GM21717 (cell line): ENCODE measurements around the gene UGT1A10.
"Not testable (repeated sequence)": the region's sequence is repeated elsewhere in the genome, so short reads cannot be mapped to it uniquely, and the experiment has no call there.

Source experiments
- ATAC-seq: cut with Tn5 transposase; IDR thresholded peaks from one replicate; pipeline ENCODE4 v1.9.1; 2021; ENCODE audit warnings: mild to moderate bottlenecking, moderate library complexity; ENCODE audit not compliant: unreplicated experiment

The UGT1A10 gene

DNA sequence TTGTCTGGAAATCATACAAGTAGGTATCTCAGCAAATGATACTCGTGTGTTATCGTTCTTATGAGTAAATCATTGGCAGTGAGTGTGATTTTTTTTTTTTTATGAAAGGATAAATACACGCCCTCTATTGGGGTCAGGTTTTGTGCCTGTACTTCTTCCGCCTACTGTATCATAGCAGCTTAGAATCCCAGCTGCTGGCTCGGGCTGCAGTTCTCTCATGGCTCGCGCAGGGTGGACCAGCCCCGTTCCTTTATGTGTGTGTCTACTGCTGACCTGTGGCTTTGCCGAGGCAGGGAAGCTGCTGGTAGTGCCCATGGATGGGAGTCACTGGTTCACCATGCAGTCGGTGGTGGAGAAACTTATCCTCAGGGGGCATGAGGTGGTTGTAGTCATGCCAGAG is at the start of gene UGT1A10:
Gene UGT1A10 (plus strand): TSS at position 143 of the 400 bp plus-strand sequence. CDS start 75 bp downstream, at position 218.
- not testable (repeated sequence) for ATAC-seq

DNA sequence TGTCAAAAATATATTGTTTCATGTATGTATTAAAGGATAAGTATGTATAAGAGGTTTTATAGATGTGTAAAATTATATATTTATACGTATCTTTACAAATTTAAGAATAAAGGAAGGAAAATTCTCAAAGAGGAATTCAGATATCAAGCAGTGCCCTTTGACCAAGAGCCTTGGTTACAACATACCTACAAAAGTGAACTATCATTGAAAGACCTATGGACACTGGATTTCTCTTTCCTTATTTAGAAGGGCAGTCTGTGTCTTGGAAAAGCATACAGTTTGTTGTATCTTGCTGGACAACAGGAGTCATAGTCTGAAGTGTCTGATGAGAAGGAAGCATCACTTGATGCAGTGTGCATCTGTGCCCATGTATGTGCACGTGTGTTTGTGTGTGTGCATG is 47.8 kb upstream of the UGT1A10 start:
- no peak for ATAC-seq

DNA sequence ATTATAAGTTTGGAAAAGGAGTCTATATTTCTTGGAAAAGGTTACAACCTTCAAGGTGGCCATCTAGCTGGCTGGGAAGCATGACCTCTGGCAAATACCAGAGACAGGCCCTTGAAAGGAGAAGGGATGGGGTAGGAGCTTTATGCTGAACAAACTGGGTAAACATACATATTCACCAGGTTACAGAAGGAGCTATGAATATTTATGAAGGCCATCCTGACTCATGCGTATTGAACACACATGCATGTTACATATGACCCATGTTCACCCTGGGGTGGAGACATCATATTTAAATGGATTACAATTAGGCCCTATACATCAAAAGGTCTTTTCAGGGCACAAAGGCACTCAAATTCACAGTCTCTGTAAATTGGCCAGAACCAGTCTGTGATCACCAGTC is 43.5 kb upstream of the UGT1A10 start:
- ATAC-seq = not testable (repeated sequence)

DNA sequence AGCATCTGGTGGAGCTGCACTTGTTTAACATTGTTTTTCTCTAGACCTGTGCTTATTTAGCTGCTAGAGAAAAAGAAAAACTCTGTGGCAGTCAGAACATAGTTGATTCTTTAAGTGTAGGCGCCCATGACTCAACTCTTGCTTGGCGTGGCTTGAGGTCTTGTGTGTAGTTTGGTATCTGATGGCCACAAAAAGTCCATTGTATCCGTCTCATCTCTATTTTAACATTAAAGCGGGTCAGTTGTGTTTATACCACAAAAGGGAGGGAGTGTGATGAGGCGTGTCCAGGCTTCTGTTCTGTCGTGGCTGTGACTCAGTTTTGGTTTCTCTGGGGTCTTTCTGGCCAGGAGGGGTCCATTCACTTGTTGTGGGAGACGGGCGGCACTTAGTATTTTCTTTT is 43.0 kb upstream of the UGT1A10 start:
- ATAC-seq = no peak

DNA sequence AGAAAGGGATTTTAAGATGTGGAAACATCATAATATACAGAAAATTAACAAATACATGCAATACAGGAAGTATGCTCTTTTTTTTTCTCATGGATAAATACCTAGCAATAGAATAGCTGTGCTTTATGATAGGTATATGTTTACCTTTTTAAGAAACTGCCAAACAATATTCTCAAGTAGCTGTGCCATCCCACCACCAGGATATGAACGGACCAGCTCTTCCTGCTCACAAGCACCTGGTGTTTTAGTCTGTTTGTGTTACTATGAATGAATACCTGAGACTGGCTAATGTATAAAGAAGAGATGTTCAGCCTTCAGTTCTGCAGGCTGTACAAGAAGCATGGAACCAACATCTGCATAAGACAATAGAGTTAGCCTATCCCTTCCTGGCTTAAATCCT is 38.7 kb upstream of the UGT1A10 start:
- no peak for ATAC-seq

DNA sequence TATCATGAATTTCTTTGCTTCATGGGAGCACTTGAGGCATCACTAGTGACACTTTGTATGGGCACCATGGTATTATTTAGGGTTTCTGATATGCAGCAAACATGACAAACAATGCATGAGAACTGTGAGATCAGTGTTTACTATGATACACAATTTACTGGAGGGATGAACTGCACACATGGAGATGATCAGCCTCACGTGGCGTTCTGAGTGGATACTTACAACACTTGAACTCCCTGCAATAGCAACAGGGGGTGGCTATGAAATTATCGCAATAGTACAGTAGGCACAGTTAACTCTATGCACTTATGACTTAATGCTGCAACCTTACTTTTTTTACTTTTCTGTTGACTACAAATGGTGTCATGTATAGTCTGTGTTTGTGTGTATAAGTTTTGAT is 37.3 kb upstream of the UGT1A10 start:
- no peak for ATAC-seq

DNA sequence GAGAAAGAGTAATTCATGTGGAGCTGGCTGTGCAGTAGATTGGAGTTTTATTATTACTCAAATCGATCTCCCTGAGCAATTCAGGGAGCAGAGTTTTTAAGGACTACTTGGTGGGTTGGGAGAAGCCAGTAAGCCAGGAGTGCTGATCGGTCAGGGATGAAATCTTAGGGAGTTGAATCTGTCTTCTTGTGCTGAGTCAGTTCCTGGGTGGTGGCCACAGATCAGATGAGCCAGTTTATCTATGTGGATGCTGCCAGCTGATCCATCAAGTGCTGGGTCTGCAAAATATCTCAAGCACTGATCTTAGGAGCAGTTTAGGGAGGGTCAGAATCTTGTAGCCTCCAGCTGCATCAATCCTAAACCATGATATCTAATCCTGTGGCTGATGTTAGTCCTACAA is 35.9 kb upstream of the UGT1A10 start:
- ATAC-seq = no peak

DNA sequence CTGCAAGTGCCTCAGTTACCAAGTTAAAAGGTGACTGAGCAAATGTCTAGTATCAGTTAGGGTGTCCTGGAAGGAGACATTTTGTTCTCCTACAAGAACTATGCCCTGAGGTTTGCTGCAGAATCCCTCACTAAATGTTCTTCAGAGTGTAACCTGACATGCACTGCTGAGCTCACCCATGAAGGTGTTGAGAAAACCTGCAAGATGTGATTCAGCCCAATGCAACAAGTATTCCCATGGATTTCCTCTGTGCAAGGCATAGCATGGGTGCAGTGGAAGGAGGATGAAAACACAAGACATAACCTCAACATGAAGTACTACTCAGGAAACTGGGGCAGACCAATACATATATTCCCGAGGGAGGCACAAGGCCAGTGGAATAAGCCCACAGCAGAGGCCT is 34.2 kb upstream of the UGT1A10 start:
- no peak for ATAC-seq

DNA sequence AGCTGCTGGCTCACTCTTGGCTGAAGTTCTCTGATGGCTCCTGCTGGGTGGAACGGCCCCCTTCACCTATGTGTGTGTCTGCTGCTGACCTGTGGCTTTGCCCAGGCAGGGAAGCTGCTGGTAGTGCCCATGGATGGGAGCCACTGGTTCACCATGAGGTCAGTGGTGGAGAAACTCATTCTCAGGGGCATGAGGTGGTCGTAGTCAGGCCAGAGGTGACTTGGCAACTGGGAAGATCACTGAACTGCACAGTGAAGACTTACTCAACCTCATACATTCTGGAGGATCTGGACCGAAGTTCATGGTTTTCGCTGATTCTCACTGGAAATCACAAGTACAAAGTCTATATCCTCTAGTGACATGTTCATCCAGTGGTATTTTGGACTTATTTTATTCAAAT is 32.7 kb upstream of the UGT1A10 start:
- ATAC-seq = no peak

DNA sequence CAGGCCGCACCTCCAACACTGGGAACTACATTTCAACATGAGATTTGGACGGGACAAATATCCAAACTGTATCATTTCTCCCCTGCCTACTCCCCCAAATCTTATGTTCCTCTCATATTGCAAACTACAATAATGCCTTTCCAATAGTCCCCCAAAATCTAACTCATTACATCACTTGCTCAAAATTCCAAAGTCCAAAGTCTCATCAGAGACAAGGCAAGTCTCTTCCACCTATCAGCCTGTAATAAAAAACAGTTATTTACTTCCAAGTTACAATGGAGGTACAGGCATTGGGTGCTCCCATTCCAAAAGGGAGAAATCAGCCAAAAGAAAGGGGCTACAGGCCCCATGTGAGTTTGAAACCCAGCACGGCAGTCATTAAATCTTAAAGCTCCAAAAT is 31.4 kb upstream of the UGT1A10 start:
- no peak for ATAC-seq

DNA sequence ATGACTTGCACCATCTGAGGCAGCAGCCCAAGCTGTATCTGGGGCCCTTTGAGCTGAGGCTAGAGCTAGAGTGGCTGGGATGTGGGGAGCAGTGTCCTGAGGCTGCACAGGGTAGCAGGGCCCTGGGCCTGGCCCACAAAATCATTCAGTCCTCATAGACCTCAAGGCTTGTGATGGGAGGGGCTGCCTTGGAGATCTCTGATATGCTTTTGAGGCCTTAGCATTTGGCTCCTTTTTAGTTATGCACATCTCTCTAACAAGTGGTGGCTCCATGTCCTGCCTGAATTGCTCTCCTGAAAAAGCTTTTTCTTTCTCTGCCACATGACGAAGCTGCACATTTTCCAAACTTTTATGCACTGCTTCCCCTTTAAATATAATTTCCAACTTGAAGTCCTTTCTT is 30.6 kb upstream of the UGT1A10 start:
- ATAC-seq = no peak

DNA sequence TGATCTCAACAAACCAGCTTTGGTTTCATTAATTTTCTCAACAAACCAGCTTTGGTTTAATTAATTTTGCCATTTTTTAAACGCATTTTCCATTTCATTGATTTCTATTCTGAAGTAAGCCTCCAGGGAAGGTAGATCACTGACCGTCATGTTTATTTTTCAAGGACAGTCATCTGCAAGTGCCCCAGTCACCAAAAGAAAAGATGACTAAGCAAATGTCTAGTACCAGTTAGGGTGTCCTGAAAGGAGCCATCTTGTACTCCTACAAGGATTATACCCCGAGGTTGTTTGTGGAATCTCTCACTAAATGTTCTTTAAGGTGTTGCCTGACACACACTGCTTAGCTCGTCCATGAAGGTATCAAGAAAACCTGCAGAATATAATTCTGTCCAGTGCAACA is 25.0 kb upstream of the UGT1A10 start:
- ATAC-seq = no peak

DNA sequence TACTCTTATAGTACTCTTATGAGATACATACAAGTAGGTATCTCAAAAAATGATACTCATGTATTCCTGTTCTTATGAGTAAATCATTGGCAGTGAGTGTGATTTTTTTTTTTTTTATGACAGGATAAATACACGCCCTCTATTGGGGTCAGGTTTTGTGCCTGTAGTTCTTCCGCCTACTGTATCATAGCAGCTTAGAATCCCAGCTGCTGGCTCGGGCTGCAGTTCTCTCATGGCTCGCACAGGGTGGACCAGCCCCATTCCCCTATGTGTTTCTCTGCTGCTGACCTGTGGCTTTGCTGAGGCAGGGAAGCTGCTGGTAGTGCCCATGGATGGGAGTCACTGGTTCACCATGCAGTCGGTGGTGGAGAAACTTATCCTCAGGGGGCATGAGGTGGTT is 18.8 kb upstream of the UGT1A10 start, which contains the start of gene UGT1A8:
Gene UGT1A8 (plus strand): TSS at position 158 of the 400 bp plus-strand sequence. CDS start 75 bp downstream, at position 233.
- not testable (repeated sequence) for ATAC-seq

DNA sequence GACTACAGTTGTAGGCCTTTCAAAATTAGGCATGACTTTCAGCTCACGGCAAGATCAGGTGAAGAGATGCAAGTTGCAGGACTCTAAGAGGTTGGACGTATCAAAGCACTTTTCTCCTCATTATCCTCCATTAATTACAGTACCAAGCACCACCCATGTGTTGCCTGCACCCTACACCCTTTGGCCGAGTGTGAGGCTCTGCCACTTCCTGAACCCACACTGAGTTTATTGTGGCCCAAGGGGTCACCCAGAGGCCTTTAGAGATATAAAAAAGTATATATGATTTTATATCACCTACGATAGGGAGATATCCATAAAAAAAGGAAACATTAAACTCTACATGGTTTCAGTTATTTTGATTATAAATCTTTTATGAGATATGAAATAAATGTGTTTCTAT is 16.0 kb upstream of the UGT1A10 start:
- ATAC-seq = no peak

DNA sequence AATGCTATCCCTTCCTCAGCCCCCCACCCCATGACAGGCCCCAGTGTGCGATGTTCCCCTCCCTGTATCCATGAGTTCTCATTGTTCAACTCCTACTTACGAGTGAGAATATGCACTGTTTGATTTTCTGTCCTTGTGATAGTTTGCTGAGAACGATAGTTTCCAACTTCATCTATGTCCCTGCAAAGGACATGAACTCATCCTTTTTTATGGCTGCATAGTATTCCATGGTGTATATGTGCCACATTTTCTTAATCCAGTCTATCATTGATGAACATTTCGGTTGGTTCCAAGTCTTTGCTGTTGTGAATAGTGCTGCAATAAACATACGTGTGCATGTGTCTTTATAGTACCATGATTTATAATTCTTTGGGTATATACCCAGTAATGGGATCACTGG is 14.4 kb upstream of the UGT1A10 start:
- not testable (repeated sequence) for ATAC-seq

DNA sequence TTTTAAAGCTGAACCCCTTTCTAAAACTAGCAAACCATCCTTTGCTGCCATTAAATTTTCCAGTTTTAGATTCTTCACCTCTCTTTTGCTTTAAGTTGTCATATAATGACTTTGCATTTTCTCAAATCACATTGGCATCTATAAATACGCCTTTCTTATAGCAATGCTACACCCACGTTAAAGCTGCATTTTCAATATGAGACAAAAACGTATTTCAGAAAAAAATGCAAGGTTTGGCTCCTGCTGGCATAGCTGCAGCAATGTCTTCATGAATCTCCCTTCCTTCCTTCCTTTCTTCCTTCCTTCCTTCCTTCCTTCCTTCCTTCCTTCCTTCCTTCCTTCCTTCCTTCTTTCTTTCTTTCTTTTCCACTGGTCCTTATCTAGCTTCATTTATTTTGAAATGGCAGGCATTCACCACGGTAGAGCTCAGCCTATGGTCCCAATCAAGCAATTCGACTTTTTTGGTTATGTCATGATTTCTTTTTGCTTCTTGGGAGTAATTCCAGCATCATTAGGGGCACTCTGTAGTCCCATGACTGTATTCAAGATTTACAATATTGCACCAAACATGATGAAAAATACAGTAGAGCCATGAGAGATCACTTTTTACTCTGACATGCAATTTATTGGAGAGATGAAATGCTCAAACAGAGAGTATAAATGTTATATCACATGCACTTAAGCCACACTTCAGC is 8.8 kb upstream of the UGT1A10 start:
- no peak for ATAC-seq

DNA sequence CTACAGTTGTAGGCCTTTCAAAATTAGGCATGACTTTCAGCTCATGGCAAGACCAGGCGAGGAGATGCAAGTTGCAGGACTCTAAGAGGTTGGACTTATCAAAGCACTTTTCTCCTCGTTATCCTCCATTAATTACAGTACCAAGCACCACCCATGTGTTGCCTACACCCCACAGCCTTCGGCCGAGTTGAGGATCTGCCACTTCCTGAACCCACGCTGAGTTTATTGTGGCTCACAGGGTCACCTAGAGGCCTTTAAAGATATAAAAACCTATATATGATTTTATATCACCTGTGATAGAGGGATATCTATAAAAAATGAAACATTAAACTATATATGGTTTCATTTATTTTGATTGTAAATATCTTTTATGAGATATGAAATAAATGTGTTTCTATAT is 2.6 kb downstream of the UGT1A10 start:
- ATAC-seq = no peak

DNA sequence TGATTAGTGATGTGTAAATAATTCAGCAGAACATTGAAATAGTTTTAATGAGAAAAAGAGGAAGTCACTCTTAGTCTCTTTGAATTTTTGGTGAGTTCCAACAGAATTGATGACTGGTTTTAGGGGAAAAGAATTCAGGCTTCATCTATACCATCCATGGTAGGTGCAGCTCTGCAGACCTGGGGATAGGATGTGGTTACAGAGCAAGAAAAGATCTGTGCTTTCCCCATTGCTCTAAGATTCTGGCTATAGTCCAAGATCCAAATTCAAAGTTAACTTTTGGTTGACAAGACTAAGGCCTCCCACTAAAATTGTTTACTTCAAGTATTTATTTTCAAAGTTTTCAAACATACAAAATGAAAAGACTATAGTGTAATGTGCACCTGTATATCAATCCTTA is 3.6 kb downstream of the UGT1A10 start:
- no peak for ATAC-seq

DNA sequence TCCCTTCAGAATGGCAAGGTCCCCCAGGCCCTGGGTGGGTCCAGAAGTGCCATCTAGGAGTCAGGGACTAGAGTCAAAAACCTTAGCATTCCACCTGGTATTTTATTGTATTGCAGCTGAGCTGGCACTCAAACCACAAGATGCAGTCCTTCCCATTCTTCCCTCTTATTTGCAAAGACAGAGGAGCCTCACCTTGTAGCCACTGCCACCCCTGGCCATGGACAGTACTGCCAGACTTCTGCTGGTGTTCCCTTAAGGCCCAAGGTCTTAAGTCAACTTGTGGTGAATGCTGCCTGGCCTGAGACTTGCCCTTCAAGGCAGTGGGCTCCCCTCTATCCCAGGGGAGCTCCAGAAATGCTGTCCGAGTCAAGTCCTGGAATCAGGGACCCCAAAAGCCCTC is 6.9 kb downstream of the UGT1A10 start:
- no peak for ATAC-seq

DNA sequence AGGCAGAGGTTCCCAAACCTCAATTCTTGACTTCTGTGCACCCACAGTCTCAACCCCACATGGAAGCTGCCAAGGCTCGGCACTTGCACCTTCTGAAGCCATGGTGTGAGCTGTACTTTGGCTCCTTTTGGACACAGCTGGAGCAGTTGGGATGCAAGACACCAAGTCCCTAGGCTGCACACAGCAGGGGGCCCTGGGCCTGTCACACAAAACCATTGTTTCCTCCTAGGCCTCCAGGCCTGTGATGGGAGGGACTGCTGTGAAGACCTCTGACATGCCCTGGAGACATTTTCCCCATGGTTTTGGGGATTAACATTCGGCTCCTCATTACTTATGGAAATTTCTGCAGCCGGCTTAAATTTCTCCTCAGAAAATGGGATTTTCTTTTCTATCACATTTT is 9.8 kb downstream of the UGT1A10 start:
- ATAC-seq = not testable (repeated sequence)

DNA sequence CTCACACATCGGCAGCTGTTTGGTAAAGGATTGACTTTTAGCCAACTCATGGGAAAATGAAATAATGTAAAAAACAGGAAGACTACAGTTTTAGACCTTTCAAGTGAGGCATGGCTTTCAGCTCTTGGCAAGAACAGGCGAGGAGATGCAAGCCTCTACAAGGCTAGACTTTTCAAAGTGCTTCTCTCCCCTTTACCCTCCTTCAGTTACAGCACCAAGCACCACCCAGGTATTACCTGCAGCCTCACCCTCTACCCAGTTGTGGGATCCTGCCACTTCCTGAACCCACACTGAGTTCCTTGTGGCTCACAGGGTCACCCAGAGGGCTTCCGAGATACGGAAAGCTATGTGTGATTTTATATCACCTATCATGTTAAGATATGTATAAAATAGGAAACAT is 14.7 kb downstream of the UGT1A10 start:
- ATAC-seq = no peak

DNA sequence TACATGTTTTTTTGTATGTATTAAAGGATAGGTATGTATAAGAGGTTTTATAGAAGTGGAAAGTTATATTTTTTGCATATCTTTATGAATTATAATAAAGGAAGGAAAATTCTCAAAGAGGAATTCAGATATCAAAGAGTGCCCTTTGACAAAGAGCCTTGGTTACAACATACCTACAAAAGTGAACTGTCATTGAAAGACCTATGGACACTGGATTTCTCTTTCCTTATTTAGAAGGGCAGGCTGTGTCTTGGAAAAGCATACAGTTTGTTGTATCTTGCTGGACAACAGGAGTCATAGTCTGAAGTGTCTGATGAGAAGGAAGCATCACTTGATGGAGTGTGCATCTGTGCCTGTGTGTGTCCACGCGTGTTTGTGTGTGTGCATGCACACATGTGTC is 15.2 kb downstream of the UGT1A10 start:
- ATAC-seq = no peak

DNA sequence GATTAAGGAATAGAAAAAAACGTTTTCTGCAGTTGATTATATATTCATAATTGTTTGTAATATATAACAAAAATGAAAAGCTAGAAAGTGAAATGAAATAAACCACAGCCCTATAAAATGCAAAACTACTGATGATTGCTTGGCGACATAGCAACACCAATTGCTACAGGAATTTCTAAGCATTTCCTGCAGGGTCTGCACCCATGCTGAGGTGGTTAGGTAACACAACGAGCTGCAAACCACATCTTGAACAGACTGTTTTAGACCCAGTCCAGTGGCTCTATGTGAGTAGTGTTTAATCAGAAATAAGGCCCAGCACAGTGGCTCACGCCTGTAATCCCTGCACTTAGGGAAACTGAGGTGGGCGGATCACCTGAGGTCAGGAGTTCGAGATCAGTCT is 18.3 kb downstream of the UGT1A10 start:
- ATAC-seq = no peak
